HEK293 (cell line): Measurements from ENCODE around the gene PCNA.
A peak's percentile ranks its signal among the peaks of the same experiment; 100 is the strongest.

ENCODE experiments used
- CTCF ChIA-PET: fragments of 350-600 bp; formaldehyde crosslinking; extraction: SDS; loops from one replicate; lab custom pipeline; 2021; ENCODE audit warnings: antibody characterized with exemption; lab: Yijun Ruan, JAX
- POLR2A ChIA-PET: fragments of 300-600 bp; formaldehyde crosslinking; extraction: SDS; loops from one replicate; lab custom pipeline; 2020; ENCODE audit warnings: antibody characterized with exemption, inconsistent platforms; lab: Yijun Ruan, JAX
- H3K27ac ChIP-seq: fragments of 200-500 bp; sonication (Bioruptor generic); 2 replicates; pipeline ENCODE4 v1.5.1; 2014; ENCODE audit warnings: low read depth, low read length, control low read depth, inconsistent platforms; ENCODE audit errors: extremely low read depth
- H3K36me3 ChIP-seq, 2 experiments: fragments of 200-500 bp in 1 of 2; sonication (Bioruptor generic) in 1 of 2; 1 replicate in 1 of 2; 2 replicates in 1 of 2; pipeline ENCODE4 v1.5.1; 2014 to 2017; ENCODE audit warnings: inconsistent platforms in 2 of 2, low read length in 2 of 2; ENCODE audit not compliant: control insufficient read depth in 2 of 2, insufficient read depth in 1 of 2
- H3K4me1 ChIP-seq: fragments of 200-500 bp; sonication (Bioruptor generic); 2 replicates; pipeline ENCODE4 v1.5.1; 2014; ENCODE audit warnings: mild to moderate bottlenecking, low read length, inconsistent platforms; ENCODE audit not compliant: control insufficient read depth, insufficient read depth
- H3K4me3 ChIP-seq: 2 replicates; pipeline ENCODE4 v1.5.1; 2011; ENCODE audit warnings: low read depth, mild to moderate bottlenecking, control low read depth, low read length, moderate library complexity
- H3K9me3 ChIP-seq: fragments of 200-500 bp; sonication (Bioruptor generic); 2 replicates; pipeline ENCODE4 v1.5.1; 2014; ENCODE audit warnings: low read depth, low read length, inconsistent platforms; ENCODE audit not compliant: control insufficient read depth, insufficient read depth
- HOXD13 ChIP-seq: sonication (generic); formaldehyde crosslinking; IDR thresholded peaks from 2 replicates; pipeline ENCODE4 v1.8.0; 2022; ENCODE audit warnings: missing genetic modification reagents, borderline replicate concordance
- PRDM1 ChIP-seq: fragments of 450-650 bp; formaldehyde crosslinking; IDR thresholded peaks from 2 replicates; pipeline ENCODE4; 2016; ENCODE audit warnings: missing biosample characterization, missing genetic modification characterization
- REPIN1 ChIP-seq: fragments of 450-650 bp; formaldehyde crosslinking; IDR thresholded peaks from 2 replicates; pipeline ENCODE4 v1.5.1; 2017; ENCODE audit warnings: missing biosample characterization, missing genetic modification characterization, low read depth
- SCRT1 ChIP-seq: fragments of 450-650 bp; formaldehyde crosslinking; IDR thresholded peaks from 2 replicates; pipeline ENCODE4 v1.5.1; 2016; ENCODE audit warnings: missing biosample characterization, missing genetic modification characterization, borderline replicate concordance
- WT1 ChIP-seq: fragments of 450-650 bp; formaldehyde crosslinking; IDR thresholded peaks from 2 replicates; pipeline ENCODE4 v1.5.1; 2016; ENCODE audit warnings: missing biosample characterization, missing genetic modification characterization
- ZBTB1 ChIP-seq: fragments of 450-650 bp; formaldehyde crosslinking; IDR thresholded peaks from 2 replicates; pipeline ENCODE4 v1.5.1; 2016; ENCODE audit warnings: missing biosample characterization, missing genetic modification characterization
- ZBTB10 ChIP-seq: fragments of 450-650 bp; formaldehyde crosslinking; IDR thresholded peaks from 2 replicates; pipeline ENCODE4 v1.5.1; 2016; ENCODE audit warnings: missing biosample characterization, missing genetic modification characterization
- ZFHX2 ChIP-seq: fragments of 450-650 bp; formaldehyde crosslinking; conservative IDR thresholded peaks from 2 replicates; pipeline ENCODE4 v1.5.1; 2016; ENCODE audit warnings: missing biosample characterization, missing genetic modification characterization
- ZFP69B ChIP-seq: fragments of 450-650 bp; formaldehyde crosslinking; IDR thresholded peaks from 2 replicates; pipeline ENCODE4 v1.5.1; 2016; ENCODE audit warnings: missing biosample characterization, missing genetic modification characterization
- ZNF114 ChIP-seq: fragments of 450-650 bp; formaldehyde crosslinking; IDR thresholded peaks from 2 replicates; pipeline ENCODE4 v1.5.0; 2017; ENCODE audit warnings: missing biosample characterization, missing genetic modification characterization
- ZNF133 ChIP-seq: fragments of 450-650 bp; formaldehyde crosslinking; IDR thresholded peaks from 2 replicates; pipeline ENCODE4 v1.5.1; 2016; ENCODE audit warnings: missing biosample characterization, missing genetic modification characterization
- ZNF391 ChIP-seq: fragments of 450-650 bp; formaldehyde crosslinking; IDR thresholded peaks from 2 replicates; pipeline ENCODE4 v1.5.1; 2016; ENCODE audit warnings: low read depth, missing biosample characterization, missing genetic modification characterization, borderline replicate concordance
- ZNF426 ChIP-seq: fragments of 450-650 bp; formaldehyde crosslinking; IDR thresholded peaks from 2 replicates; pipeline ENCODE4 v1.5.1; 2017; ENCODE audit warnings: missing biosample characterization, missing genetic modification characterization, mild to moderate bottlenecking, inconsistent platforms, moderate library complexity
- ZNF514 ChIP-seq: fragments of 450-650 bp; formaldehyde crosslinking; IDR thresholded peaks from 2 replicates; pipeline ENCODE4 v1.5.1; 2016; ENCODE audit warnings: missing biosample characterization, missing genetic modification characterization
- ZNF701 ChIP-seq: fragments of 450-650 bp; formaldehyde crosslinking; IDR thresholded peaks from 2 replicates; pipeline ENCODE4 v1.5.1; 2016; ENCODE audit warnings: missing biosample characterization, missing genetic modification characterization
- ZNF830 ChIP-seq: fragments of 450-650 bp; IDR thresholded peaks from 2 replicates; pipeline ENCODE4 v1.5.0; 2018; ENCODE audit warnings: missing biosample characterization, missing genetic modification characterization, low read depth, mild to moderate bottlenecking, moderate library complexity

Gene PCNA

GRCh38 chr20:5070081-5070480 lies 49.7 kb downstream of the PCNA start:
- no peak overlapping the region for H3K27ac ChIP-seq
- H3K9me3 ChIP-seq: no peaks in the 10 kb centered on the region
- no peaks in the 10 kb centered on the region for H3K36me3 ChIP-seq
- peaks cover 17% of the 10 kb centered on the region for H3K4me1 ChIP-seq
- POLR2A ChIA-PET: no interaction called here
- TF ChIP-seq ZNF514 (tag by site-specific recombination) (no peak), ZNF830 (tag by site-specific recombination) (no peak), ZNF114 (no peak), ZFHX2 (tag by site-specific recombination) (no peak), HOXD13 (CRISPR knock-in tag) (no peak), SCRT1 (tag by site-specific recombination) (no peak), ZNF391 (no peak), ZBTB10 (tag by site-specific recombination) (no peak), ZBTB1 (tag by site-specific recombination) (no peak)
- no peak overlapping the region for H3K4me3 ChIP-seq
- CTCF ChIA-PET: interaction anchor here (0.6 to 1.8 kb wide), 2 partner anchors 29 to 31 kb away, joined by 3 to 5 read pairs; no protein-coding TSS in a partner anchor

GRCh38 chr20:5069141-5069806 lies 50.5 kb downstream of the PCNA start:
- Histone ChIP-seq H3K4me1 (peaks cover 15% of the 10 kb centered on the region), H3K9me3 (no peaks in the 10 kb centered on the region), H3K27ac (no peak overlapping the region), H3K36me3 (no peaks in the 10 kb centered on the region), H3K4me3 (no peak overlapping the region)
- TF ChIP-seq PRDM1 (tag by site-specific recombination) (peak; percentile 95), ZNF133 (no peak)
- ChIA-PET POLR2A (no interaction called here), CTCF (interaction anchor here (0.6 to 1.8 kb wide), 2 partner anchors 29 to 32 kb away, joined by 3 to 5 read pairs; no protein-coding TSS in a partner anchor)

GRCh38 chr20:5067877-5068645 lies 51.7 kb downstream of the PCNA start:
- Histone ChIP-seq H3K4me3 (no peak overlapping the region), H3K9me3 (no peaks in the 10 kb centered on the region)
- POLR2A ChIA-PET: no interaction called here
- TF ChIP-seq REPIN1: no peak
- TF ChIP-seq ZNF114: no peak
- no peak for TF ChIP-seq ZNF701
- TF ChIP-seq, all 188 proteins: peak for 0
- H3K27ac ChIP-seq: no peak overlapping the region
- CTCF ChIA-PET: interaction anchor here (1.8 kb wide), 1 partner anchor 33 kb away, joined by 5 read pairs; no protein-coding TSS in a partner anchor
- peaks cover 3% of the 10 kb centered on the region for H3K4me1 ChIP-seq
- H3K36me3 ChIP-seq: no peaks in the 10 kb centered on the region

GRCh38 chr20:5065879-5066383 lies 53.8 kb downstream of the PCNA start:
- ChIA-PET CTCF (interaction anchor here (0.9 kb wide), 1 partner anchor 9 kb away, joined by 3 read pairs; no protein-coding TSS in a partner anchor), POLR2A (interaction anchor here (0.6 kb wide), 1 partner anchor 112 kb away, joined by 4 read pairs; no protein-coding TSS in a partner anchor)
- H3K27ac ChIP-seq: no peak overlapping the region
- H3K9me3 ChIP-seq: no peaks in the 10 kb centered on the region
- H3K36me3 ChIP-seq: no peaks in the 10 kb centered on the region
- H3K4me3 ChIP-seq: no peak overlapping the region
- TF ChIP-seq WT1 (no peak), ZFP69B (no peak), ZNF426 (tag by site-specific recombination) (no peak)
- H3K4me1 ChIP-seq: no peaks in the 10 kb centered on the region
